ENCODE results near the gene DMRTC2. TPM values are rescaled to one million over a fixed set of nuclear protein-coding genes. Genes with fewer than 3 reads are reported as not detected.

DMRTC2 gene
- total and polyA plus RNA-seq, 9 of the 15 experiments (the other 6 are each of a cell fraction or from before 2014, with no cell fraction given), result 0.03 TPM; not detected in 8

GRCh38 chr19:41889896-41890295, 45.1 kb downstream of the DMRTC2 start:
- H3K27me3 ChIP-seq (ENCODE audit: control insufficient read depth in 2 of 2, insufficient read depth in 2 of 2, low read length in 2 of 2), result no peaks in the 10 kb centered on the region
- no peaks in the 10 kb centered on the region for H3K9me3 ChIP-seq (replicated peaks; ENCODE audit: control insufficient read depth, insufficient read depth, low read depth, low read length)
- no peak for ATAC-seq
- POLR2A ChIA-PET, result interaction anchor here (1.2 kb wide), 1 partner anchor 22 kb away, joined by 4 read pairs; no protein-coding TSS in a partner anchor
- peaks cover 26% of the 10 kb centered on the region for H3K79me2 ChIP-seq (ENCODE audit: control insufficient read depth, insufficient read depth, low read length)
- CTCF ChIA-PET (ENCODE audit: low intra/inter-chr PET ratio), result no interaction called here
- no peaks in the 10 kb centered on the region for H3K9me1 ChIP-seq (ENCODE audit: control insufficient read depth, insufficient read depth, low read length)
- H2AFZ ChIP-seq (ENCODE audit: low read depth, low read length), result no peak overlapping the region
- H3K36me3 ChIP-seq (ENCODE audit: control insufficient read depth, insufficient read depth, low read length), result peaks cover 66% of the 10 kb centered on the region; the same call in 2 of the 3 replicates
- H3K4me2 ChIP-seq (ENCODE audit: insufficient read depth, low read length), result no peak overlapping the region
- in situ Hi-C loops (cut with MboI) (no loop called here), intact Hi-C loops (cut with micrococcal nuclease) (no loop called here)
- no peak overlapping the region for H3K27ac ChIP-seq (ENCODE audit: extremely low read depth, low read depth, low read length)
- no peak for FAIRE-seq
- DNase-seq (ENCODE audit: extremely low read depth in 1 of 4, low spot score in 3 of 4), result no peak
- no peak overlapping the region for H3K9ac ChIP-seq (ENCODE audit: insufficient read depth in 1 of 2, low read depth in 2 of 2, low read length in 2 of 2)
- 0 out of 2 replicates have a peak, but pooled peaks cover 7% of the 10 kb centered on the region for H4K20me1 ChIP-seq (replicated peaks; ENCODE audit: control insufficient read depth, insufficient read depth, low read length)
- BruUV-seq (replicated peaks), result no TSS peak
- peaks cover 13 to 36% of the 10 kb centered on the region in 2 experiments; a peak in 4 of 5 replicates for H3K4me1 ChIP-seq (replicated peaks in 1 of 2; ENCODE audit: control insufficient read depth in 2 of 2, insufficient read depth in 2 of 2, low read length in 2 of 2)
- 89% methylated on average over 8 of the region's 8 CpGs for WGBS (ENCODE audit: insufficient coverage, low coverage, missing lambda C conversion rate)
- H3K4me3 ChIP-seq, result no peak overlapping the region
- TF ChIP-seq, protein P1, sequence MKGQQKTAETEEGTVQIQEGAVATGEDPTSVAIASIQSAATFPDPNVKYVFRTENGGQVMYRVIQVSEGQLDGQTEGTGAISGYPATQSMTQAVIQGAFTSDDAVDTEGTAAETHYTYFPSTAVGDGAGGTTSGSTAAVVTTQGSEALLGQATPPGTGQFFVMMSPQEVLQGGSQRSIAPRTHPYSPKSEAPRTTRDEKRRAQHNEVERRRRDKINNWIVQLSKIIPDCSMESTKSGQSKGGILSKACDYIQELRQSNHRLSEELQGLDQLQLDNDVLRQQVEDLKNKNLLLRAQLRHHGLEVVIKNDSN (CRISPR knock-in tag; IDR thresholded peaks at IDR 0.05), result no peak
- TF ChIP-seq, protein P2, sequence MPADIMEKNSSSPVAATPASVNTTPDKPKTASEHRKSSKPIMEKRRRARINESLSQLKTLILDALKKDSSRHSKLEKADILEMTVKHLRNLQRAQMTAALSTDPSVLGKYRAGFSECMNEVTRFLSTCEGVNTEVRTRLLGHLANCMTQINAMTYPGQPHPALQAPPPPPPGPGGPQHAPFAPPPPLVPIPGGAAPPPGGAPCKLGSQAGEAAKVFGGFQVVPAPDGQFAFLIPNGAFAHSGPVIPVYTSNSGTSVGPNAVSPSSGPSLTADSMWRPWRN (IDR thresholded peaks at IDR 0.05; ENCODE audit: low read depth), result no peak
- TF ChIP-seq IFI16 (CRISPR knock-in tag; IDR thresholded peaks at IDR 0.05) (no peak), MCM5 (IDR thresholded peaks at IDR 0.05; ENCODE audit: low read depth) (no peak), NRF1 (conservative IDR thresholded peaks at IDR 0.05 in 1 of 2, IDR thresholded peaks at IDR 0.05 in 1 of 2) (no peak), SRSF7 (optimal IDR thresholded peaks at IDR 0.05; ENCODE audit: low read depth, low read length) (no peak), JUND (IDR thresholded peaks at IDR 0.05; ENCODE audit: borderline replicate concordance, low read depth, low read length) (no peak), JUND (tag; IDR thresholded peaks at IDR 0.05; ENCODE audit: borderline replicate concordance, low read depth, low read length) (no peak), ZNF280A (IDR thresholded peaks at IDR 0.05; ENCODE audit: low read depth, partially characterized antibody) (no peak), PHF8 (IDR thresholded peaks at IDR 0.05; ENCODE audit: borderline replicate concordance, low read length) (no peak), ZFPM2 (CRISPR knock-in tag; IDR thresholded peaks at IDR 0.05) (no peak), PML (IDR thresholded peaks at IDR 0.05; ENCODE audit: low read length) (no peak), COPS2 (conservative IDR thresholded peaks at IDR 0.05) (no peak), ZBTB43 (CRISPR knock-in tag; IDR thresholded peaks at IDR 0.05) (no peak), DPF2 (IDR thresholded peaks at IDR 0.05) (no peak)
- TF ChIP-seq, protein P3, sequence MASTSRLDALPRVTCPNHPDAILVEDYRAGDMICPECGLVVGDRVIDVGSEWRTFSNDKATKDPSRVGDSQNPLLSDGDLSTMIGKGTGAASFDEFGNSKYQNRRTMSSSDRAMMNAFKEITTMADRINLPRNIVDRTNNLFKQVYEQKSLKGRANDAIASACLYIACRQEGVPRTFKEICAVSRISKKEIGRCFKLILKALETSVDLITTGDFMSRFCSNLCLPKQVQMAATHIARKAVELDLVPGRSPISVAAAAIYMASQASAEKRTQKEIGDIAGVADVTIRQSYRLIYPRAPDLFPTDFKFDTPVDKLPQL (IDR thresholded peaks at IDR 0.05; ENCODE audit: extremely low read depth, insufficient read length), result no peak
- TF ChIP-seq, protein P4, sequence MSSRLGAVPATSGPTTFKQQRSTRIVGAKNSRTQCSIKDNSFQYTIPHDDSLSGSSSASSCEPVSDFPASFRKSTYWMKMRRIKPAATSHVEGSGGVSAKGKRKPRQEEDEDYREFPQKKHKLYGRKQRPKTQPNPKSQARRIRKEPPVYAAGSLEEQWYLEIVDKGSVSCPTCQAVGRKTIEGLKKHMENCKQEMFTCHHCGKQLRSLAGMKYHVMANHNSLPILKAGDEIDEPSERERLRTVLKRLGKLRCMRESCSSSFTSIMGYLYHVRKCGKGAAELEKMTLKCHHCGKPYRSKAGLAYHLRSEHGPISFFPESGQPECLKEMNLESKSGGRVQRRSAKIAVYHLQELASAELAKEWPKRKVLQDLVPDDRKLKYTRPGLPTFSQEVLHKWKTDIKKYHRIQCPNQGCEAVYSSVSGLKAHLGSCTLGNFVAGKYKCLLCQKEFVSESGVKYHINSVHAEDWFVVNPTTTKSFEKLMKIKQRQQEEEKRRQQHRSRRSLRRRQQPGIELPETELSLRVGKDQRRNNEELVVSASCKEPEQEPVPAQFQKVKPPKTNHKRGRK (tag; IDR thresholded peaks at IDR 0.05), result no peak
